Type B pancreatic cell (in vitro differentiated cells): ENCODE results near the gene PAIP2B. TPM values are rescaled to one million over a fixed set of nuclear protein-coding genes. Genes with fewer than 3 reads are reported as not detected.

Experiments
- DNase-seq: peaks from one replicate; pipeline ENCODE4 v3.0.0; 2021; ENCODE audit warnings: mixed read lengths; ENCODE audit not compliant: unreplicated experiment; ENCODE audit errors: extremely low spot score
- H3K27ac Mint-ChIP-seq: 2 replicates; pipeline ENCODE4 v1.8.0; 2021; ENCODE audit warnings: mild to moderate bottlenecking, mixed read lengths
- H3K27me3 Mint-ChIP-seq: 2 replicates; pipeline ENCODE4 v1.8.0; 2021; ENCODE audit warnings: mixed read lengths
- H3K36me3 Mint-ChIP-seq: 2 replicates; pipeline ENCODE4 v1.8.0; 2021; ENCODE audit warnings: mixed read lengths
- H3K4me1 Mint-ChIP-seq: one replicate; pipeline ENCODE4 v1.8.0; 2021; ENCODE audit warnings: mixed read lengths; ENCODE audit not compliant: unreplicated experiment
- H3K4me3 Mint-ChIP-seq: 2 replicates; pipeline ENCODE4 v1.8.0; 2021; ENCODE audit warnings: mild to moderate bottlenecking, mixed read lengths
- H3K9me3 Mint-ChIP-seq: 2 replicates; pipeline ENCODE4 v1.8.0; 2021; ENCODE audit warnings: mixed read lengths
- total RNA-seq: library from RNA; stranded (reverse); gene quantifications from 2 replicates; pipeline ENCODE4 v1.2.1, GENCODE V29; 2021; ENCODE audit warnings: low replicate concordance
- TF ChIP-seq, protein P1 (sequence below): fragments of 200-600 bp; sonication (generic); conservative IDR thresholded peaks from 2 replicates; pipeline ENCODE4 v1.5.0; 2021; ENCODE audit warnings: antibody characterized with exemption, mild to moderate bottlenecking

The PAIP2B gene
- total RNA-seq, 1 donor from 2014 or later = 13.7 TPM

DNA sequence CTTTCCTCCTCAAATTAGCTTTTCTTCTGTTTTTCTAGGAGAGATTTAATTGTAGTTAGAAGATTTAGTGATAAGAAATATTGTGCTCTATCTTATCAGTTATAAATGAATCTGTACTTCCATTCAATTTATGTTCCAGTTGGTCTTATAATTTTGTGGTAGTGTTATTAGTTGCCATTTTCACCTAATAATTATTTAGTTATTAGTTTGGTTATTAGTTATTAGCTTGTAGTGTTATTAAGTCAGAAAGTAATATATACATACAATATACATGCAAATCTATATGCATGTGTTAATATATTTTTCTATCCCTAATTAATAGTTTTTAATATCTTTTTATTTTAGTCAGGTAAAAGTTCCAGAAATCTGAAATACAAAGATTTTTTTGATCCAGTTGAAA is 93.3 kb downstream of the PAIP2B start:
- no peaks in the 10 kb centered on the region for H3K27me3 Mint-ChIP-seq
- H3K4me1 Mint-ChIP-seq = no peaks in the 10 kb centered on the region
- H3K36me3 Mint-ChIP-seq = peaks cover 7% of the 10 kb centered on the region
- TF ChIP-seq, protein P1, sequence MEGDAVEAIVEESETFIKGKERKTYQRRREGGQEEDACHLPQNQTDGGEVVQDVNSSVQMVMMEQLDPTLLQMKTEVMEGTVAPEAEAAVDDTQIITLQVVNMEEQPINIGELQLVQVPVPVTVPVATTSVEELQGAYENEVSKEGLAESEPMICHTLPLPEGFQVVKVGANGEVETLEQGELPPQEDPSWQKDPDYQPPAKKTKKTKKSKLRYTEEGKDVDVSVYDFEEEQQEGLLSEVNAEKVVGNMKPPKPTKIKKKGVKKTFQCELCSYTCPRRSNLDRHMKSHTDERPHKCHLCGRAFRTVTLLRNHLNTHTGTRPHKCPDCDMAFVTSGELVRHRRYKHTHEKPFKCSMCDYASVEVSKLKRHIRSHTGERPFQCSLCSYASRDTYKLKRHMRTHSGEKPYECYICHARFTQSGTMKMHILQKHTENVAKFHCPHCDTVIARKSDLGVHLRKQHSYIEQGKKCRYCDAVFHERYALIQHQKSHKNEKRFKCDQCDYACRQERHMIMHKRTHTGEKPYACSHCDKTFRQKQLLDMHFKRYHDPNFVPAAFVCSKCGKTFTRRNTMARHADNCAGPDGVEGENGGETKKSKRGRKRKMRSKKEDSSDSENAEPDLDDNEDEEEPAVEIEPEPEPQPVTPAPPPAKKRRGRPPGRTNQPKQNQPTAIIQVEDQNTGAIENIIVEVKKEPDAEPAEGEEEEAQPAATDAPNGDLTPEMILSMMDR = no peak
- no peak overlapping the region for H3K4me3 Mint-ChIP-seq
- H3K9me3 Mint-ChIP-seq = no peaks in the 10 kb centered on the region
- no peak for DNase-seq
- H3K27ac Mint-ChIP-seq = no peak overlapping the region

Other genes starting within 250 kb of the PAIP2B start
- 0.55 and 0.72 TPM in 2 replicates for gene ANKRD53, start 248.5 kb downstream of the PAIP2B start, total RNA-seq
- gene TEX261, start 232.2 kb downstream of the PAIP2B start, total RNA-seq = 46.1 and 50.0 TPM in 2 replicates
- gene NAGK, start 158.5 kb downstream of the PAIP2B start, total RNA-seq = 102 and 139 TPM in 2 replicates
- 16.5 and 20.3 TPM in 2 replicates for gene MCEE, start 96.9 kb downstream of the PAIP2B start, total RNA-seq
- 40.2 and 41.7 TPM in 2 replicates for gene MPHOSPH10, start 96.5 kb downstream of the PAIP2B start, total RNA-seq
- gene ZNF638, start 104.7 kb upstream of the PAIP2B start, total RNA-seq = 118 and 149 TPM in 2 replicates
- gene DYSF, start 226.5 kb upstream of the PAIP2B start, total RNA-seq = 1.7 and 4.2 TPM in 2 replicates